Measurements from ENCODE around the gene UBE2H.

Gene UBE2H

DNA sequence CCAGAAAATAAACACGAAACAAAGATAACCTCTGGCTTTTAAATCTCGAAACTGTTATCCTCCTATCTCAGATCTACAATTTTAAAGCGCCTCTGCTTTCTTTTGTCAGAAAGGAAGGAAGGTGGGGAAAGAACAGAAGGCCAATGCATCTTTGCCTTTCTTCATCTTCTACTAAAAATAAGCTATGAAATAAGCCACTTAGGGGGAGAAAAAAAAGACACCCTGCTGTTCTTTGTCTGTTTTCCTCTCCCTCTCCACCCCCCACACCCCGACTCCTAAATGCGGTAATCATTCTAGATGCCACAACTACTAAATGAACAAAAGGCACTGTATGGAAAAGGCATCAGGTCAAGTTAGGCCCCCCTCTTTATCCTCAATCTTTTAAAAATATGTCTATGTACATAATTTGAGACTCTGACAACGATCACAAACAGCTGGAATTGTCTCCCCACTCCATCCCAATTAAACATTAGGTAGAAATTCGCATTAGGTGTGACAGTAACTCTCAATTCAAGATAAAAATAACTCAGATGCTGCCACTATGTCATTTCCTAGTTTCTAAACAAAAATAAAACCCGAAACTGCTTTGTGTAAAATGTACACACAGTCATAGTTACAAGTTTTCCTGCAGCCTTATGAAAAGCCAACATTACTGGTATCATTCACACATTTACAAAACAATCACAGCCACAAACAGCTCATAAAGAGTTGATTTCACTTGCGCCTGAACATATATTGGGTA, 2.4 kb downstream of the UBE2H start:
- peak in 1 of 2 donors; percentile 57 for DNase-seq

DNA sequence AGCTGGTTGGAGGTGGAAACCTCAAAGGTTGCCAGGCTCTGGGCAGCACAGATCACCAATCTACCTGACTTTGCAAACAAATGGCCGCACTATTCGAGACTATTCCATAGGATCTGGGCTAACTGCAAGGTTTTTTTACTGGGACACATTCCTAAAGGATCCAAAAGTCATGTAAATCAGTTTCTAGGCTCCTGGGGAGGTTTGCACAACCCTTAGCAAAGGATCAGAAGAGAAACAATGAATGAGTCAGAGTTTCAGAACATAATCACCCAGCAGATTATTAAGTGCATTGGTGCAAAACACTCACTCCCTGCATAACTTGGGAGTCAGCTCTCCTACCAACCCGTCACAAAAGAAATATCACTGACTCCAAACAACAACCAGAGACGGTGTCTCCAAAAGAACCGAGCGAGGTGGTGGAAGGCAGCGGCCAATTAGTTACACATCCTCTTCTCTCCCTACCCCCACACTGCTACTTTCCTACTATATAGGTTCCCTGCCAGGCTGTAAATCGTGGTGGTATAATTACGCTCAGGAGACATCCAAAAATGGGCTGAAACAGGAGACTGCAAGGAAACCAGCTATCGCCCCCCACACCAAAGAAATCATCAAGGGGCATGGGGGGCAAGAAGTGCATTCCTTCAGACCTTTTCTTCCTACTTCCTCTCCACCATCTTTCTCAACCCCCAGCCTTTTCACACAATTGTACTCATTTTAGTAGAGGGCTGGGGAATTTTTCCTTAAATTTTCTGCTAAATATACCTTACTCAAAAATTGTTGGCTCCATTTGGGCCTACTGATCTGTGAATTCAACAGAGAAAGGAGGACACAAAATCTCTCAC, 3.2 kb downstream of the UBE2H start:
- no peak for DNase-seq

DNA sequence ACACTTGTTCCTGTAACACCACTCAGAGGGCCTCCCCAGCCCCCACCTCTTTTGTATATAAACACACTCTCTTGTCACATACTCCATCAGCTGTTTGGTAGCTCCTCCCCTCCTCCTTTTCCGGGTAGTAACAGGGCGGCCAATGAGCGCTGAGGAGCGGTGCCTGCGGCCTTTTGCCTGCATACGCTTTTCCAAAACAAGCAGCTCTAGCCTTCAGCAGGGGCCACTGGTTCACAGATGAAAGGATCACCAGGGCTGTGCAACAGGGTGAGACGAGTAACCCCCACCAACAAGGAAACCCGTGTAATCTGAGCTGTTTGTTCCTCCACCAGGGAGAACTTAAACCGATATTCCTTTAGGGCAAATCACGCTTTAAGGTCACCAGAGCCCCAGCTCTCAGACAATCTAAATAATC, 3.9 kb downstream of the UBE2H start:
- peak; percentile 82 to 88 for DNase-seq

DNA sequence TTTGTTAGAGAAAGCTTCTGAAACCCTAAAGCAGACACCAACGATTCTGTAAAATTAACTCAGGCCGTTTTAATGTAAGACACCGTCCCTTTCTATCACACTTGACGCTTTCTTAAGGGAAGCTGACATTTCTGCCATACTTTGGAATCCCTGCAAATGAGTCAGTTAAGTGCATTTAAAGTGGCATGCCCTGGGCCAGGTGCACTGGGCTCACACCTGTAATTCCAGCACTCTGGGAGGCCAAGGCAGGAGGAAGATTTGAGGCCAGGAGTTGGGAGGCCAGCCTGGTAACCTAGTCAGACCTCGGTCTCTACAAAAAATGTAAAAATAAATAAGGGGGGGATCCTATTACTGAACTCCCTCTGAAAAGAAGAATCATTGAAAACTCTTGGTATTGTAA, 4.4 kb downstream of the UBE2H start:
- DNase-seq: no peak

DNA sequence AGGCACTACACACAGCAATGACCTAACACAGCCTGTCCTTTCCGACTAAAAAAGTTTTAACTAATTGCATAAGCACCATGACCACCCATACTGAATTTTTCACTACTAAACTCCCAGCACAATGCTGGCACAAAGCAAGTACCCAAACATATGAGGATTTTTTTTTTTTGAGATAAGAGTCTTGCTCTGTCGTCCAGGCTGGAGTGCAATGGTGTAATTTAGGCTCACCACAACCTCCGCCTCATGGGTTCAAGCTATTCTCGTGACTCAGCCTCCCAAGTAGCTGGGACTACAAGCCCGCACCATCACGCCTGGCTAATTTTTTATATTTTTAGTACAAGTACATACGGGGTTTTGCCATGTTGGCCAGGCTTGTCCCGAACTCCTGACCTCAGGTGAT, 5.1 kb downstream of the UBE2H start:
- no peak for DNase-seq

DNA sequence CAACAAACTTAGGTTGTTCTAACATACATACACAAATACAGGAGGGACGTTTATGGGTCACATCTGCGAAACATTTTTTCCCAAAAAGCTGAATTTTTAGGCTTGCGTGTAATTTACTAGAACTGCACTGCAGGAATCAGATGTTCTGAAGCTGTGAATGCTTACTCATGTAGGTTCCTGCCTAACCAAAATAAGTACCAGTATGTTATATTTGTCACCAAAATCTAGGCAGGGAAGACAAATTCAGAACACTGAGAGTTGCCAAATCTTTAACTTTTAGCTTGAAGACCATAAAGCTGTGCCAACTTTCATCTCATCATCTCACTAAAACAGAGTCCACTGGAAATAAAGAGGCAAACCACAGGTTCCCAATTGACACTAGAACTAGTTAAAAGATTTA, 5.7 kb downstream of the UBE2H start:
- DNase-seq: no peak

DNA sequence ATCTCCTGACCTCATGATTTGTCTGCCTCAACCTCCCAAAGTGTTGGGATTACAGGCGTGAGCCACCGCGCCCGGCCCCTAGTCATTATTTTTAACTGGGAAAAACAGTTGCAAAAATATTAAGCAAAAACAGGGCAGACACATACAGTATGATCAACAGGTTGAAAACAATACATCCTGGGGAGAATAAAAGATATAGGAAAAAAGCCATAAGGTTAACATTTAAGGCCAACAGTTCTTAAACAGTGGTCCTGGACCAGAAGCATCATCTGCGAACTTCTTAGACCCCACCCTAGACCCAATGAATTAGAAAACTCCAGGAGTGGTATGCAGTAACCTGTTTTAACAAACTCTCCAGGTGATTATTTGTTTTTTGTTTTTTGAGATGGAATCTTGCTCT, 6.5 kb downstream of the UBE2H start:
- no peak for DNase-seq

DNA sequence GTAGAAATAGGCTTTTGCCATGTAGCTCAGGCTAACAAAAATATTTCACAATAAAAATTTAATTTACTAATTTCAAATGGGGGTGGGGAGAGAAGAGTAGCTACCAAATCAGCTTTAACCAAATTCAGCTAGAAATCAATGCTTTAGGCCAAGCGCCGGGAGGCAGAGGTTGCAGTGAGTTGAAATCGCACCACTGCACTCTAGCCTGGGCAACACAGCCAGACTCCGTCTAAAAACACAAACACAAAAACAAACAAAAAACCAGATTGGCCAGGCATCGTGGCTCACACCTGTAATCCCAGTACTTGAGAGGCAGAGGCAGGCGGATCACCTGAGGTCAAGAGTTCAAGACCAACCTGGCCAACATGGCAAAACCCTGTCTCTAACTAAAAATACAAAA, 9.4 kb downstream of the UBE2H start:
- DNase-seq: no peak

DNA sequence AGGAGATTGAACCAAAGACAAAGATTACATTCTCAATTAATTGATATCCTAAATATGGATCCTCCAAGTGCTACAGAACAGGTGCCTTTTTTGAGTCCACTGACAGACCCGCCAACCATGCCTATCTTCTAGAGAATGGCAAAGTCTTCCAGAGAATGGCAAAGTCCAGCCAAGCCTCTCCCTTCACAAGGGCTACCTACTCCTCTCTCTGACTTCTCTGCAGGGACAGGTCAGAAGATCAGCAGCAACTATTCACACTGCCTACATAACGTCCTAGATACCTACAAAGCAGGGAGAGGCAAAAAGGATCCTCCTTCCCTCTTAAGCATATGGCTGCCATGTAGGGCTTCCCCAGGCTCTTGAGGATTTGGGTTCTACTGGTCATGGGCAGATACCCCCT, 12.4 kb downstream of the UBE2H start:
- DNase-seq: no peak

DNA sequence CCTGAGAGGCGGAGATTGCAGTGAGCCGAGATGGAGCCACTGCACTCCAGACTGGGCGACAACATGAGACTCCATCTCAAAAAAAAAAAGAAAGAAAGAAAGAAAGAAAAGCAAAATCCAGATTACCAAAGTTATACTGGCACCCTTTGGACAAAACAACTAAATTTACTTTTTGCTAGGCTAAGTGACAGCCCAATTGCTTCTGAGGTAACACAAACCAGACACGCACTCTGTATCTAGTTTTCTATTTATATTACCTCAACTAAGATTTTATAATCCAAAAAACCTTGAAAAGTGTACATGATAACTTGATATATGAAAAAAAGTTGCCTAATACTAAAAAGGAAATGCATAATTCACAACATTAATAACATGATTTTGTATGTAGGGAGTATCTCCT, 12.9 kb downstream of the UBE2H start:
- no peak for DNase-seq

DNA sequence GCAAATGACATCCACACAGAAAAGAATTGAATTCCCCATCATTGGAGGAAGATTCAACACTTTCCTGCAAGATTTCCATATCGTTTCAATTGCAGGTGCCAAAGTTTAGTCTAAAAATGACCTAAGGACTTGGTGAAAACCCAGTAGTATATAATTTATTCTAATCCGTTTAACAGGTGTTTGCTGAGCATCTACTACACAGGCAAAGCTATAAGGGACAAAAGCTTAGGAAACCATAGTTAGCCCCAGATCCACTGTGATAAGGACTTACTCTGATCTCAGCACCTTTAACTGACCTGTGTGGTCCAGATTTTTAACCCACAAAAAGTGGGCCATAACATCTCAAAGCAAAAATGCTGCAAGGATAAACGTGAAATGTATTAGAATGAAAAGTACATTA, 19.1 kb downstream of the UBE2H start:
- DNase-seq: no peak

DNA sequence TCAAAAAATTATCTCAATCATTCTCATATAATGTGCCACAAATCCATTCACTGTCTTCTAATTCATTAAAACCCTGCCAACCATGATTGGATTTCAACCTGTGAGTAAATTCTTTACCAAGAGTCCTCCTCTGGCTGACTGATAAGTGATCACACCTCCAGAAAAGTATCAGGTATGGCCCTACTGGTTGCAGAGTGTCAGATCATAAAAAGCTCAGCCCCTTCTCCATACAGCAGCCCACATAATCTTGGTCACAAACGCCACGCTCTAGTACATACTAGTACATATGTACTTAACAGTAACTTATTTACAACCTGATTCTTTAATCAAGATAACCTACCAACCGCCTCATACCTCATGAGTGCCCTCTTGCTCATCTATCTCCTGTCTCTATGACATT, 26.1 kb downstream of the UBE2H start:
- DNase-seq: no peak

DNA sequence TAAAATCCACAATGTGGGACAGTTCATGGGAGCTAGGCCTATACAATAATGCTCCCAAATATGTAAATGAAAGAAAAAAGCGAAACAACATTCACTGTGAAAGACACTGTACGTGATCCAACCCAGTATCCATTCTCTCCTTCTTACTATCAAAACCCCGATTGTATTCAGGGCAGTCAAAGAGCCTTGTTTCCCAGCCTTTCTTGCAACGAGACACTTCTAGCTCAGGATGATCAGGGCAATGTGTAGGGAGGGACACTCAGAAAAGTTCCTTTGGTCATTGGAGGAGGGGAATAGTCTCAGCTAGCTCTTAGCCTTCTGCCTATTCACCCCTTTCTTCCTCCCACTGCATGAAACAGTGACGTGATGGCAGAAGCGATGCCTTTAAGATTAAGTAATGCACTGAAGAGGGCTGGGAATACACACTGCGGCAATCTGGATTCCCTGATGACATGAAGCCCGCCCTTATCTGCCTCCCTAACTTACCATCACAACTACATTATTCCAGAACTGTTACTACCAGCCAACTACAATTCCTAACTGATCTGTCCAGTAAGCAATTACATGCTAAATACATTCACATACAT, 27.3 kb downstream of the UBE2H start:
- no peak for DNase-seq

DNA sequence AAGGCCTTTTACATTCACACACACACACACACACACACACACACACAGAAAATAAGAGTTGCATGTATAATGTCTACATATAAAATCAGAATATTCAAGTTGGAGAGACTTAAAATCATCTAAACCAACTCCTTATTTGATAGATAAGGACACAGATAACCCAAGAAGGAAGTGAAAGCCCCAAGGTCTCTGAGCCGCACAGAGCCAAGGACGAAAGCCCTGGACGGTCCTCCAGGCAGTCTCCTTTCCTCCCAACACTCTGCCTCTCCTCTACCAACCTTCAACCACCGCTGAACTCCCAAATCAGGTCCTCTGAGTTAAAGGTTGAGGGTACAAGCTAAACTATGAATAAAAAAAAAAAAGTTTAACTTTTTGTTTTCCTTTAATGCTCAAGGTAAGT, 28.2 kb downstream of the UBE2H start:
- no peak for DNase-seq

DNA sequence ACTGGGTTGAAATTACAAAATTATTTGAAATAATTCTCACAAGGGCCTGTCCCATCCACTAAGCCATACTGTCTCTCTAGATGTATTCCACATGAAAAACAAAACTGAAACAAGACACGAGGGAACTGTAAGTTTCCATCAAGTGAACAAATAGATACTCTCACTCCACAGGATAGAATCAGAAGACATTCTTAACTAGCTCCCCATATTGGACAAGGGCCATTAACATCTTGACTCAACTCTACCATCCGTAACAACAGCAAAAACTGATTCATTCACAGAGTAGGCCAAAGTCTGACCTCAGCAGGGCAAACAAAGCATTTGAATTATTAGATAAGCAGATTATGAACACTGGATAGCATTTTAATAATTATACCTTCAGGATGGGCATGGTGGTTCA, 29.1 kb downstream of the UBE2H start:
- DNase-seq: no peak

DNA sequence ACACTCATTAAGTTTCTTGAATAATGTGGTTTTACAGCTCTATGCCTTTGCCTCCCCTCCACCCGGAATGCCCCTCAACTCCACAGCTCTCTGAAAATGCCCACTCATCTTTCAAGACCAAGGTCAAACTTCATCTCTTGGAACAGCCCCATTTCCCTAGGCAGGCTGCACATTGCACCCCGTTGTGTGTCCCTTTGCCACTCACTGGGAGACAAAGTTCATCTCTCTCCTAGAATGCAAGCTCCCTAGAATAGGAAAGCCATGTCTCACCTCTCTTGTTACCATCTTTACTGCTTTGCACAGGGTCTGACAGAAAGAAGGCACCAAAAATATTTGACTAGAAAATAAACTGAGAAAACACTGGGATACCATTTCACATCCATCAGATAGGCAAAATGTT, 33.3 kb downstream of the UBE2H start:
- DNase-seq: no peak

DNA sequence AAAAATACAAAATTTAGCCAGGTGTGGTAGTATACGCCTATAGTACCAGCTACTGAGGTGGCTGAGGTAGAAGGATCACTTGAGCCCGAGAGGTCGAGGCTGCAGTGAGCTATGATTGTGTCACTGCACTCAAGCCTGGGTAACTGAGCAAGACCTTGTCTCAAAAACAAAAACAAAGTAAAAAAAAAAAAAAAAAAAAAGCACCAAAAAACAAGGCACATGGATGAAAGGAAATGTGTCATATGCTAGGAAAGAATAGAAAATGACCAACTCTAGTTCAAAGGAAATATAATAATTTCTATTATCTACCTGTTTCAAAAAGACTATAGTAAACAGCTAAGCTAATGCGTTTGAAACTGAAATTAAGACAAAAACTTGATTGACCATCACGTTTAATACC, 33.8 kb downstream of the UBE2H start:
- no peak for DNase-seq

DNA sequence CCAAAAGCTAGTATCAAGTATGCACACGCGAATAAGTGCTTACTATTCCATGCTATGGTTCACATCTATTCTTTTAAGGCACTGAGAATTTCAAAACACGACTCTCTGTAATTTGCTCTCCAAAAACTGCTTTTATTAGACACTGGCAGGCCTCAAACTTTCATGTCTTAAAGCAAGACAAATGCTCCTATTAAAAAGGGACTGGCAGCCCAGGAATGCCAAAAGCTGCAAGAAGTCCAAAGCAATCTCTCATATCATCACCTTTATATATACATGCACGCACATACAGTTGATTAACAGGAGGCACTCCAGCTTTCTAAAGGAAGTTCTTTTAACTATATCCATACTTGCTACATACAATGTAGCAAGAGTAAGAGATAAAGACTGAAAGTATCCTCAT, 34.8 kb downstream of the UBE2H start:
- DNase-seq: no peak

DNA sequence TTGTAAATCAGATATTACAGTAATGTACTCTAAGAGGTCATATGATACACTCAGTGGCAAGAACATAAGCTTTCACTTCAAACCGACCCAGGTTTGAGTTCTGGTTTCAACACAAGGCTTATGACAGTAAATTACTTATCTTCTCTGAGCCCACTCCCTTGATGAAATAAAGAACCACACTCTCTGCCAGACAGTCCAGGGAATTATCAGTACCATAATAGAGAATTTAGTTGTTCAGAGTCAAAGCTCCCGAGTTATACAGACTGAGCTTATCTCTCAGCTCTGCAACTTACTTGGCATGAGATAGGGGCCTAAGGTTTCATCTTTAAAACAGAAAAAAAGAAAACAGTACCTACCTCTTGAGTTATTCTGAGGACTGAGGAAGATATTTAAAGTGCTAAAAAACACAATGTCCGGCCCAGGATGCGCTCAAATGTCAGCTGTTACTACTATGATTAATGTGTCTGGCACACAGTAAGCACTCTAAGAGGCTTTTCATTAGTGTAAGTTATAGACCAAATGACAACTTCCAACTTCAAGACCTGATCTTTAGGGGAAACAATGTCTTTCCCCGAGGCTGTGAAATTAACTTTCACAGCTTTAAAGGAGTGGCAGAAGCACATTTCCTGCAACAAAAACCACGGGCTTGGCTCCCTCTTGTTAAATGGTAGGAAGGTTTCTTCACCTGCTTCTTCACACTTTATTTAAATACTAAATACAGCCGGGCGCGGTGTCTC, 38.1 kb downstream of the UBE2H start:
- peak; percentile 24 to 37 for DNase-seq

DNA sequence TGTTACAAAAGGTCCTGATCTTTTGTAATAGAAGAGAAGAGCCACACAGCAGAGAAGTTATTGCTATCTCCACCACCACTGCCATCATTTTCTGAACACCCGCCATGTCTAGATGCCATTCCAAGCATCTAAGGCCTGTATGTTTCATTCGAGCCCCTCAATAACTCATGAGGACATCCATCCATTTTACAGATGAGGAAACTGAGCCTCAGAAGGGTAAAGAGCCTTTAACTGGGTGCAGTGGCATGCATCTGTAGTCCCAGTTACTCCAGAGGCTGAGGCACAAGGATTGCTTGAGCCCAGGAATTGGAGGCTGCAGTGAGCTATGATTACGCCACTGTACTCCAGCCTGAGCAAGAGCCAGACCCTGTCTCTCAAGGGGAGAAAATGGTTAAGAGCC, 39.3 kb downstream of the UBE2H start:
- no peak for DNase-seq

DNA sequence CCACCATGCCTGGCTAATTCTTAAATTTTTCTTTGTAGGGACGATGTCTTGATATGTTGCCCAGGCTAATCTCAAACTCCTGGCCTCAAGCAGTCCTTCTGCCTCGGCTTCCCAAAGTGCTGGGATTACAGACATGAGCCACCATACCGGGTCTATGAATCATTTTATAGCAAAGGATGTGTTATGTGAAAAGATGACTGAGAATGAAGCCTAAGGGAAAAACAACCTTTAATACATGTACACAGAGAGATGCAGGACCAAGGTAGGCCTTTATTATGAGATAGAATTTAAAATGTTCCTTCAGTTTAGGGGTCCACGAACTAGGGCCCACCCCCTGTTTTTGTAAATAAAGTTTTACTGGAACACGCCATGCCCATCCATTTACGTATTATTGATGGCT, 41.0 kb downstream of the UBE2H start:
- DNase-seq: no peak

DNA sequence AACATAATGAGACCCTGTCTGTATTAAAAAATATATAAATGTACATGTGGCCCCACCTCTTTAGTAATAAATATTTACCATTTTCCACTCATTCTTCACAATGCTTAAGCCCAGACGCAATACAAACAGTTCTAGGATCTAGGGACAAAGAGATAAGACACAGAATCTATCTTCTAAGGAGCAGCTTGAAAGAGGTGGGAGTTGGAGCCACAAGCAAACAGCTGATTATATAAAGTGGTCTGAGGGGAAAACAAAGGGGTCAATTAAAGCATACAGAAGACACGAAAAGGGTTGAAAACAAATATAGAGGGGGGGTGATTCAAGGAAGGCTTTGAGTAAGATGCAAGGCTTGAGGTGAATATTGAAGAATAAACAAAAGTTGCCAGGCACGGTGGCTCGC, 43.1 kb downstream of the UBE2H start:
- no peak for DNase-seq

DNA sequence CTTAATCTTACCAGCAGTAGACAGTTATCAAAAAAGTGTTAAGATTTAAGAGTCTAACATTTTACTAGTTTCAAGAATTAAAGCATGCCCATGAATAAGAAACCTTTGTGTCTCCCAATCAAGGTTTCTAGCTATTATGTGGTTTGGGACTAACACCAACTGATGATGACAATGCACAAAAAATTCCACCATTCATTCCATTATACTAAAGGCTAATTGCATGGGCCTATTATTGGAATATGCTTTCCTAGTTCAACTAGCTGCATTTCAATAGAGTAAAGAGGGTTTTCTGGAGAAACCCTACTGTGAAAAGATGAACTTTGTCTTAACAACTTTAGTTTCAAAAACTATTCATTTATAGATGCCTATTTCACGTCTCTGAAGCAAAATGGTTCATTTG, 44.6 kb downstream of the UBE2H start:
- DNase-seq: no peak

Data from CD4-positive, alpha-beta T cell treated with Interleukin-4 for 1 hour (primary cell).